ENCODE results near the gene APLNR.

GRCh38 chr11:57192316-57192715, 44.7 kb downstream of the APLNR start:
- no peak for TF ChIP-seq HDAC2 (IDR thresholded peaks at IDR 0.05)
- TF ChIP-seq POLR2A (IDR thresholded peaks at IDR 0.05; ENCODE audit: low read length), result no peak
- TF ChIP-seq NFE2L2 (conservative IDR thresholded peaks at IDR 0.05; ENCODE audit: low read length), result no peak

All from A549 (cell line).